HG02970 (cell line): ENCODE results near the gene AGAP1.

Source experiments
- ATAC-seq: cut with Tn5 transposase; IDR thresholded peaks from one replicate; pipeline ENCODE4 v1.9.1; 2021; ENCODE audit warnings: mild to moderate bottlenecking, moderate library complexity, moderate number of reproducible peaks; ENCODE audit not compliant: unreplicated experiment, low FRiP score

The AGAP1 gene

GRCh38 chr2:235698028-235698427, 204.2 kb downstream of the AGAP1 start:
- no peak for ATAC-seq

GRCh38 chr2:235698491-235698890, 204.6 kb downstream of the AGAP1 start:
- no peak for ATAC-seq

- ATAC-seq: no peak
Measured at GRCh38 chr2:235699576-235699975, 205.7 kb downstream of the AGAP1 start.

- no peak for ATAC-seq
Measured at GRCh38 chr2:235701206-235701981, 207.6 kb downstream of the AGAP1 start.

- ATAC-seq: no peak
Measured at GRCh38 chr2:235702186-235702585, 208.3 kb downstream of the AGAP1 start.

GRCh38 chr2:235703711-235704295, 210.0 kb downstream of the AGAP1 start:
- no peak for ATAC-seq

GRCh38 chr2:235705296-235705695, 211.5 kb downstream of the AGAP1 start:
- no peak for ATAC-seq

DNA sequence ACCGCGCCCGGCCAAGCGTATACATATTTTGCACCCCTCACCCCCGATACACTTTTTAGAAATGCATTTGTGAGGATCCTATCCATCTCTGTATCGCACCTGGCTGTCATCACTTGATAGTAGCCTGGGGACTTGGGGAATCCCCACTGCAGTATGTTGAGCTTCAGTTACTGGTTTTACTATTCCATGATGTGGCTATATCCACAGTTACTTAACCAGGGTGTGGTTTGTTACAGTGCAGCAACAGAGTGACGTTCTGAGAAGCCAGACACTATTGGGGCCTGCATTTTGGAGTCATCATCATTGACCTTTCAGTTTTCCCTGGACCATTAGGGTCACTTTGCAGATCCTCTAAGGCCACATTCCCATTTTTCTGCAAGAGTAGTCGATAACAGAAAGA, 212.7 kb downstream of the AGAP1 start:
- ATAC-seq: no peak

DNA sequence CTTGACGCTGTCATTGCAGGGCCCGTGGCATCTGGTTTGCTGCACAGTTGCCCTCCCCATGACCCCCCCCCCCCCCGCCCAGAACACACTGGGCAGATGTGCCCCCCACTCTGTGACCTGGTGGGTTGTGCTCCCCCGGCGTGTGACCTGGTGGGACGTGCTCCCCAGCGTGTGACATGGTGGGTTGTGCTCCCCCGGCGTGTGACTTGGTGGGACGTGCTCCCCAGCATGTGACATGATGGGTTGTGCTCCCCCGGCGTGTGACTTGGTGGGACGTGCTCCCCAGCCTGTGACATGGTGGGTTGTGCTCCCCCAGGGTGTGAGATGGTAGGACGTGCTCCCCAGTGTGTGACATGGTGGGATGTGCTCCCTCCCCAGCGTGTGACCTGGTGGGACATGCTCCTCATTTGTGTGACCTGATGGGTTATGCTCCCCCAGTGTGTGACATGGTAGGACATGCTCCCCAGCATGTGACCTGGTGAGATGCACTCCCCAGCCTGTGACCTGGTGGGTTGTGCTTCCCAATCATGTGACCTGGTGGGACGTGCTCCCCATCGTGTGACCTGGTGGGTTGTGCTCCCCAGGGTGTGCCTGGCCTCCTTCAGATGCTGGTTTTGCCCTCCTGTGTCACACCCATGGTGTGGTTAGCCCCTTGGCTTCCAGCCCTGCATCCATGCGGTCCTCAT, 213.7 kb downstream of the AGAP1 start:
- ATAC-seq: no peak

- no peak for ATAC-seq
Measured at GRCh38 chr2:235709124-235709813, 215.4 kb downstream of the AGAP1 start.

- no peak for ATAC-seq
Measured at GRCh38 chr2:235709969-235710879, 216.4 kb downstream of the AGAP1 start.

GRCh38 chr2:235710933-235711332, 217.1 kb downstream of the AGAP1 start:
- ATAC-seq: no peak

GRCh38 chr2:235711527-235711926, 217.7 kb downstream of the AGAP1 start:
- ATAC-seq: no peak

GRCh38 chr2:235712176-235712575, 218.3 kb downstream of the AGAP1 start:
- ATAC-seq: no peak

- ATAC-seq: no peak
Measured at GRCh38 chr2:235713189-235713588, 219.3 kb downstream of the AGAP1 start.

- no peak for ATAC-seq
Measured at GRCh38 chr2:235715601-235716000, 221.8 kb downstream of the AGAP1 start.

DNA sequence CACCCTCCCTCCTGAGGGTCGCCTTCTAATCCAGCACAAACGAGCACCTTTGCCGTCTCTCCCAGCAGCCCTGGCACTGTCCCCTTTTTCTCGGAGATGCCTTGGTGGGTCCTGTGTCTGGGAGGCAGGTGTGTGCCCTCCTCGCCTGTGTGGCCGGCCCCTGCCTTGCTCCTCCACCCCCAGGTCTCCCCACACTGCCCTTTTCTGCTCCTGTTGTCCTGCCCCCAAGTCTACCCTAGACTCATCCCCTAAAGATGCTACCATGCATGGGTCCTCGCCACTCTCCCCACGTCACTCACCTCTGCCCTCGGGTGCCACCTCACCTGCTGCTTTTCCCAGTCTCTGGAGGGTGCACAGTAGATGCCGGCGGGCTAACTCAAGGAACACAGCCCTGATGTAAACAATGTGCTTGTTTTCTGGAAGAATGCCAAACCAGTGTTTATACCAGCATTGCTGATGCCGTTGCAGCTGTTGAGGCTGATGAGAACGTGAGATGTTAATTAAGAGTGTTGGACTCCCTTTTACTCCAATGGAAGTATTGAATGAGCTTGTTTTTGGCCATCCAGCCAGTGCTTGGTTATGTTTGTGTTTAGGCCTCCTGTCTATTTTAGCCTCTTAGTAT, 223.1 kb downstream of the AGAP1 start:
- no peak for ATAC-seq

DNA sequence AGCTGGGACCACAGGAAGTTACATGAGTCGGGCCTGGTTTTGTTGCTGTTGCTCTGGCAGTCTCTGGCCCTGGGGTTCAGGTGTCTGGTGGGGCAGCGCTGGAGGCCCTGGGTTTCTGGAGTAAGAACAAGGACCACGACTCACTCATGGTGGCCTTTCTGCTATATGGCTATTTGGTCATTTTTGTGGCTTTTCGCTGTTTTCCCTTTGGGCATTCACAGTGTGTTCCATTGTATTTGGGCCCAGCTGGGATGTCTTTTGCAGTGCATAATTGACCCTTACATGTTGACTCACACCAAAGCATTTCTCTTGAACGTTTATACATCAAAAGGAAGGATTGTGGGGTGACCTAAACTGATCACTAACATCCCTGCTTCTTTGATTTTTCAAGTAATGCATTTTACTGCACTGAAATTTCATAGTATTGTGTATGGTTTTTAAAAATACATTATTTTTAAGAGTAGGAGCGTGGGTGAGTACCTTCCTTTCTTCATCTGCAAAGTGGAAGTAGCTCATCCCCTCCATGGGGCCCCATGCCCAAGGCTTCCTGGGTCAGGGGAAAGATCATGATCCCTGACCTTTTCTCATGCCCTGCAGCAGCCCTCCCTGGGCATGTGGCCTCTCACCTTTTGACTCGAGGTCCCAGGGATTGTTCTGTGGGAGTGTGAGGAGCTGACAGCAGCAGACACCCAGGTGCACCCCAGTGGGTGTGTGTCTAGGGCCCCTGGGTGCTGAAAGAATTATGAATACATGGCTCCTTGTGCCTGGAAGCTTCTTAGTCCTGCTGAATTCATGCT, 225.5 kb downstream of the AGAP1 start:
- no peak for ATAC-seq

GRCh38 chr2:235721625-235722024, 227.8 kb downstream of the AGAP1 start:
- ATAC-seq: no peak
